ENCODE results near the gene RANBP10.
"Not testable (repeated sequence)": the region's sequence is repeated elsewhere in the genome, so short reads cannot be mapped to it uniquely, and the experiment has no call there.

Gene RANBP10

DNA sequence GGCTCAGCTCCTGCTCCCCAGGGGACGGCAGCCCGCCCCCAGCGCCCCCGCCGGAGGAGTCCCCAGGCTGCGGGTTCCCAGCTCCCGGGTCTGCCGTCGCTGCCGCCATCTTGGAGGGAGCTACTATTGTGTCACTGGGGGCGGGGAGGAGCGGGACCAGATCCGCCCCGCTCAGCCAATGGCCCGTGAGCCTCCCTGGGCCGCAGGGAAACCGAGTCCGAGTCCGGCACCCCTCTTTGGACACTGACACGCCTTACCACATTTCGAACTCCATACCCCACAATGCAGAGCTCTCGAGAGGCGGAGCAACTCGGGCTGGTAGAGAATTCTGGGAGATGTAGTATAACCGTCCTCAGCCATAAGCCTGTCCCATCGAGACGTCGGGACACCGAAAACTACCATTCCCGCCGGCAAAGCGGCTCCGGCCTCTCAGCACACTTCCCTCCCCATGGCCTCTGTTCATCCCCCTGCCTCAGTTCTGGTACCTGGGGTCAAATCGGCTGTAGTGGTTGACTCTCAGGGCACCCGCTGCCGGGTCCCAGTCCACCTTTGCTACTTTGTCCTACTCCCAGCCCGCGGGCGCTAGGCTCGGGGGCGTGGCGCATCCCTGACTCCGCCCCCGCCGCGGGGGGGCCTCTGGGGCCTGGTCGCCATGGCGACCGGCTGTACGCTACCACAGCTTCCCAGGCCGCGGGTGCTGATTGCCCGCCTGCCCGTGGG is at the start of gene RANBP10, which contains the start of gene TSNAXIP1:
Gene RANBP10, minus strand, starts transcription at position 133 of the 720 bp plus-strand sequence. Its CDS starts 24 bp downstream, at position 109.
Gene TSNAXIP1, plus strand, starts transcription at position 462 of the 720 bp plus-strand sequence. CDS start 261 bp downstream, outside the sequence.
- DNase-seq (ENCODE audit: low read depth): peak; percentile 95

DNA sequence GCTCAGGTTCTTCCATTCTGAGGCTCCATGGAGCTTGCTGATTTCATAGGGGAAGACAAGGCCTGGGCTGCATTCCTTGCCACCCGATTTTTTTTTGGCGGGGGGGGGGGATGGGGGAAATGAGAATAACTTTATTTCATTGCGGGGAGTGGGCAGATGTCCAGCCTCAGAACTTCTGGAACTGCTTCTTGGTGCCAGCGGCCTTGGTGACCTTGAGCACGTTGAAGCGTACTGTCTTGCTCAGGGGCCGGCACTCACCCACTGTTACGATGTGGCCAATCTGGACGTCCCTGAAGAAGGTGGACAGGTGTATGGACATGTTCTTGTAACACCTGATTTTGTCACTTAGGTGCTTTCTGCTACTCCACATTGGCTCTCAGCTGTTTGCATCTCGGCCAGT is 49.4 kb upstream of the RANBP10 start:
- DNase-seq (ENCODE audit: low read depth): no peak

DNA sequence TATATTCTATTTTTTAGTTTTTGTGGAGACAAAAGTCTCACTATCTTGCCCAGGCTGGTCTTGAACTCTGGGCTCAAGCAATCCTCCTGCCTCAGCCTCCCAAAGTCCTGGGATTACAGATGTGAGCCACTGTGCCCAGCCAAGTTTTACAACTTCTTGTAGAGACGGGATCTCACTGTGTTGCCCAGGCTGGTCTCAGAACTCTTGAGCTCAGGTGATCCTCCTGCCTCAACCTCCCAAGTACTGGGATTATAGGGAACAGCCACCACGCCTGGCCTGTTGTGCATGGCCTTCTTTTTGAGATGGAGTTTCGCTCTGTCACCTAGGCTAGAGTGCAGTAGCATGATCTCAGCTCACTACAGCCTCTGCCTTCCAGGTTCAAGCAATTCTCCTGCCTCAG is 47.3 kb upstream of the RANBP10 start:
- DNase-seq (ENCODE audit: low read depth): no peak

DNA sequence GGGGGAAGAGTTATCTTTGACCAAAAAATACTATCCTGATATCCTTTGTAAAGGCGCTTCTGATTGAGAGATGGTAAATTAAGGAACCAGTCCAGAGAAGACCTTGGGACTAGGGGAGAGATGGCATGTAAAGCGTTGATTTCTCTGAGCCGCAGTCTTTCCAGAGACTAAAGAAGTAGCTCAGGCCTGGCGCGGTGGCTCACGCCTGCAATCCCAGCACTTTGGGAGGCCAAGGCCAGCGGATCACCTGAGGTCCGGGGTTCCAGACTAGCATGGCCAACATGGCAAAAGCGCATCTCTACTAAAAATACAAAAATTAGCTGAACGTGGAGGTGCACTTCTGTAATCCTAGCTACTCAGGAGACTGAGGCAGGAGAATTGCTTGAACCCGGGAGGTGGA is 41.8 kb upstream of the RANBP10 start:
- DNase-seq (ENCODE audit: low read depth): no peak

DNA sequence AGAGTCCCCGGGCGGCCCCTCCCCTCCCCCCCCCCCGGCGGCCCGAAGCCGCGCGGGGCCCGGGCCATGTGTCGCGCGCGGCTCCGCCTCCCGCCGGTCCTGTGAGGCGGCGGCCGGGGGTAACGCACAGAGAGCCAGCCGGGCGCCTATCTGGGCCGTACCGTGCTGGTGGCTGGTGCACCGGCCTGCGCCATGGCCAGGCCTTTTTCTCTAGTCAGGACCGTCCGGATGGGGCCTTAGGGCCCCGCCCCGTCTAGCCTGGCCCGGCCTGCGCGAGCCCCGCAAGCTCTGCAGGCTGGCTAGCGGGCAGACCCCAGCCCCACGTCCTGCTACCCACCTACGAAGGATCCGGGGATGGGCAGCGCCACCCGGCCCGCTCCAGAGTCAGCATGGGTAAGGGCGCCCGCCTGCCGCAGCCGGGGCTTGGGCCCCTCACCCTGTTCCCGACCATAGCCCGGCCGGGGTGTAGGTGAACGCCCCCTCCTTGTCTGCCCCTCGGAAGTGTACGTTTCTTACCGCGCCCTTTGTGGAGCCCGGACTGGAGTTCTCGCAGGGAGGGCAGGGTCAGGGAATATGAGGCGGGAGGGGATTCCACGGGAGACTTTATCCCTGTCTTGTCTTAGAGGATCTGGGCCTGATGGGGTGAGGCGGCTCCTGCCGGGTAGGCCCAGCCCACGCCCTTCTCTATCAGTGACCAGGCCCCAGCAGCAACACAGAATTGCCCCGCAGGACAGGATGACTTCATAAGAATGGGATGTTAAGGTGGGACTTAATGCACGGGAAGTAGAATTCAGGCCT is 40.9 kb upstream of the RANBP10 start, which contains the start of gene CENPT:
Gene CENPT, minus strand, starts transcription at position 630 of the 798 bp plus-strand sequence. CDS start 13,834 bp downstream, outside the sequence.
- DNase-seq (ENCODE audit: low read depth): no peak

DNA sequence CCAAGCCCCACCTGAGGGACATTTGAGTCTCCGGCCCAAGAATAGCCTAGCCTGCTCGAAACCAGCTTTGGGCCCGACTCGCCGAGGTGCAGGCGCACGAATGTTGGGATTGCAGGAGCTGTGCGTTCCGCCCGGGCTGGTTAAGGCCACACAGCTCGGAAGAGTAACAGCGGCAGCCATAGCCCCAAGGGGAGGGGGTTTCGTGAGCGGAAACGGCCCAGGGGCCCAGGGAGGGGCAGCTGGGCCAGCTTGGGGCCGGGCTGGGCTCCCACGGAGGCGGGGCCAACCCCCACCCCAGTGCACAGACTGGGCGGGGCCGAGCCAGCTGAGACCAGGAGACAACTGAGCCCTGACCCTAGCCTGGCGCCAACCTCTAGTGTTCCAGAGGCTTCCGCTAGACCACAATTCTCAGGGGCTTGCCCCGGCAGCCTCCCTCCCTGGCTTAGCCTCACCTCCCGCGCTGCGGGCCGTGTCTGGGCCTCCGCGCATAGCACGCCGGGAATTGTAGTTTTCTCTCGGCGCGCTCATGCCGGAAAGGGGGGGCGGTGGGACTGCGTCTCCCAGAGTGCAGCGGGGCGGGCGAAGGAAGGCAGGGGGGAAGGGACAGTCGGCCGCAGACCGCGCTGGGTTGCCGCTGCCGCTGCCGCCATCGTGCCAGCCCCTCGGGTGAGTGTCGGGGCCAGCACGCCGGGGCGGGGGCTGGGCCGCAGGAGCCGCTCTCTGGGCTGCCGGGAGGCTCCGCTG is 40.1 kb upstream of the RANBP10 start, which contains the start of gene NUTF2:
Gene NUTF2, plus strand, starts transcription at position 614 of the 744 bp plus-strand sequence. CDS start 18,198 bp downstream, outside the sequence.
- DNase-seq (ENCODE audit: low read depth): peak; percentile 91

DNA sequence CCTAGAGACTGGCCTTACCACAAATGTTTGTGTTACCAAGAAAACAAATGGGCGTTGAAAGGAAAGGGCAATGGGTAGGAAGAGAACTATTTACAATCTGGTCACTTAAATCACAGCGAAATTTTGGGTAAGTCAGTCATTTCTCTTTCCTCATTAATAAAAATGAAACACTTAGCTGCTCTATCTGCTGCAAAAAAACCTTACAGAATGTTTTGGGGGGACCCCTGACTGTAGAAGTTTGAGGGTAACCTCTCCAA is 39.6 kb upstream of the RANBP10 start:
- no peak for DNase-seq (ENCODE audit: low read depth)

DNA sequence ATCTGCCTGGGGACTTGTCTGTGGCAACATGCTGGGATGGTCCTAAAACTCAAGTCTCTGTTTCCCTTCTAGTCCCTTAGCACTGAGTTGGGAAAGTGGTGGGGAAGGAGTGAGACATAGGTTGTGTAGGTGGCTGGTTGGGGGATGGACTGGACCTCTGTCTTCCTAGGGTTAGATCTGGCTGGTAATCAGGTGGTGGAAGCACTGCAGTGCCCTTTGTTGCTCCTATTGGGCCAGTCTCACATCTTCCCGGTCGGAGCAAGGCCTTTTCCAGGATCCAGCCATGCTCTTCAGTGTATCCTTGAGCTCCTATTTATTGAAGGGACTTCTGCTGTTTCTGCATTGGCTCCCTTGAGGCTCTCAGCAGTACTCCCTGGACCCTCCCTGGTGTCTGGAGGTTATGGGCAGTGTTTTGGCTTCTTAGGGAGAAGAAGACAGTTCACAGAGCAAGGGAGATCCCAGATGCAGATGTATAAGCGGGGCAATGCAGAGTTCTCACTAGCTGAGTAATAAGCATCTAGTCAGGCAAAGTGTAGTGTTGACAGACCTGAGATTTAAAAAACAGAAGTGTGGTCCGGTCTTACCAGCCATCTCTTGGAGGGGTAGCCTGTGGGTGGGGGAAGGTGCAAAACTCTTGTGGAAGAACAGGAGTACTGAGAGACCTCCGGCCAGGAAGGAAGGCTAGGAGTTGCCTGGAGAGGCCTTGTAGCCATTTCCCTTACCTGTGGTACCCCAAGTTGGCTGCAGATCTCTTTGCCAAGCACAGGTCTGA is 39.1 kb upstream of the RANBP10 start:
- DNase-seq (ENCODE audit: low read depth): no peak

DNA sequence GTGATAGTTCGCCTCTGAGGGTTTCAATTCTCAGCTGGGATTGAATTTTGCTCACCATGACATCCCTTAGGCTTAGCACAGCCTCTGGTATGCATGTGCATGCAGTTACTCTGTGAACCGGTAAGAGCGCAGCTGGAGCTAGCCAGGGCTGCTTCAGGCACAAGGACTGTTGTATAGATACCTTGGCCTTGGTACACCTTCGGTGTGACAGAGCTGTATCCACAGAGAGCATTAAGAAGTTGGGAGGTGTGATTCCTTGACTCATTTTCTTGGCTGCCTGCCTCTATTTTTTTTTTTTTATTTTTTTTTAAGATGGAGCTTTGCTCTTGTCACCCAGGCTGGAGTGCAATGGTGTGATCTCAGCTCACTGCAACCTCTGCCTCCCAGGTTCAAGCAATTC is 38.1 kb upstream of the RANBP10 start:
- DNase-seq (ENCODE audit: low read depth): no peak

DNA sequence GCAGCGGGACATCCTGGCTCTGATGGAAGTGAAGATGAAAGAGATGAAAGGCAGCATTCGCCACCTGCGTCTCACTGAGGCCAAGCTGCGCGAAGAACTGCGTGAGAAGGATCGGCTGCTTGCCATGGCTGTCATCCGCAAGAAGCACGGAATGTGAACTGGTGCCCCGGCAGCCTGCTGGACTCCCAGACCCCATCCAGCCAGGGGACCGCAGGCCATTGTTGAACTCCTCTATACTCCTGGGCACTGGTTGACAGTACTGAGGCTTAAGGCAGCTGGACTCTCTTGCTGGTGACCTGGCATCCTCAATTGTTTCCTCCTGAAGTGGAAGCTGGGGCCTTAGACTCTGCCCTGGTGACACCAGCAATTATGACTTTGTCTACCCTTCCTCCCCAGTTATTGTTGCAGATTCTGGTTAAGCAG is 37.0 kb upstream of the RANBP10 start:
- no peak for DNase-seq (ENCODE audit: low read depth)

DNA sequence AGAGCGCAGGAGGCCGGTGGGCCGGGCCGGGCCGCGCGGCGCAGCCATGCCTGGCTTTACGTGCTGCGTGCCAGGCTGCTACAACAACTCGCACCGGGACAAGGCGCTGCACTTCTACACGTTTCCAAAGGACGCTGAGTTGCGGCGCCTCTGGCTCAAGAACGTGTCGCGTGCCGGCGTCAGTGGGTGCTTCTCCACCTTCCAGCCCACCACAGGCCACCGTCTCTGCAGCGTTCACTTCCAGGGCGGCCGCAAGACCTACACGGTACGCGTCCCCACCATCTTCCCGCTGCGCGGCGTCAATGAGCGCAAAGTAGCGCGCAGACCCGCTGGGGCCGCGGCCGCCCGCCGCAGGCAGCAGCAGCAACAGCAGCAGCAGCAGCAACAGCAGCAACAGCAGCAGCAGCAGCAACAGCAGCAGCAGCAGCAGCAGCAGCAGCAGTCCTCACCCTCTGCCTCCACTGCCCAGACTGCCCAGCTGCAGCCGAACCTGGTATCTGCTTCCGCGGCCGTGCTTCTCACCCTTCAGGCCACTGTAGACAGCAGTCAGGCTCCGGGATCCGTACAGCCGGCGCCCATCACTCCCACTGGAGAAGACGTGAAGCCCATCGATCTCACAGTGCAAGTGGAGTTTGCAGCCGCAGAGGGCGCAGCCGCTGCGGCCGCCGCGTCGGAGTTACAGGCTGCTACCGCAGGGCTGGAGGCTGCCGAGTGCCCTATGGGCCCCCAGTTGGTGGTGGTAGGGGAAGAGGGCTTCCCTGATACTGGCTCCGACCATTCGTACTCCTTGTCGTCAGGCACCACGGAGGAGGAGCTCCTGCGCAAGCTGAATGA is 36.4 kb upstream of the RANBP10 start:
- peak; percentile 48 for DNase-seq (ENCODE audit: low read depth)

DNA sequence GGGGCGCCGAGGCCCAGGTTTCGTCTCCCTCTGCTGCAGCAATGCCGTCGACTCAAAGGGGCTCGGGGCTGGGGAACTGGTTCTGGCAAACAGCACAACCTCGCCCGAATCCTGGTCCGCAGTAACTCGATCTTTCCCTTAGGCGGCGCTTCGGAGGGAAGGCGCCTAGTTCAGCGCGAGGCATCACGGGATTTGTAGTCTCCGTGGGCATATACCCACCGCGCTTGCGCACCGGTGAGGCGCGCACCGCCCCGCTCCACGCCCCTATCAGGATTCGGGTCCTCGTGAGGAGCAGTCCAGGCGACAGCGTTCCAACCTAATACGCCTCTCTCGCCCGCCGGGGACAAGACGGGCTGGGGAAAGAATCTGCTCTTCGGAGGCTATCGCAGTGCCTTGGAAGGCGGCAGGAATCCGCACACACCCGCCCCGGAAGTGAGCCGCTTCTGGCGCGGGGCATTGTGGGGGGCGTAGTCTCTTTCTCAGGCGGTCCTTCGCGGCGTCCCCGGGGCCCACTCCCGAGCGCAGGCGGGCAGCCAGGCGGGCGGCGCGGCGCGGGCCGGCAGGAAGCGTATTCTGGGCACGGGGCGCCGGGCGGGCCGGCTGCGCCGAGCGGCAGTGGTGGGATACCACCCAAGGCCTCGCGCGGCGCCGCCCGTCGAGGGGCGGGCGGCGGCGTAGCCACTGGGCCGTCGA is 35.6 kb upstream of the RANBP10 start, which contains the start of gene THAP11:
Gene THAP11, plus strand, starts transcription at position 505 of the 693 bp plus-strand sequence. CDS start 235 bp downstream, outside the sequence.
- peak; percentile 88 for DNase-seq (ENCODE audit: low read depth)

DNA sequence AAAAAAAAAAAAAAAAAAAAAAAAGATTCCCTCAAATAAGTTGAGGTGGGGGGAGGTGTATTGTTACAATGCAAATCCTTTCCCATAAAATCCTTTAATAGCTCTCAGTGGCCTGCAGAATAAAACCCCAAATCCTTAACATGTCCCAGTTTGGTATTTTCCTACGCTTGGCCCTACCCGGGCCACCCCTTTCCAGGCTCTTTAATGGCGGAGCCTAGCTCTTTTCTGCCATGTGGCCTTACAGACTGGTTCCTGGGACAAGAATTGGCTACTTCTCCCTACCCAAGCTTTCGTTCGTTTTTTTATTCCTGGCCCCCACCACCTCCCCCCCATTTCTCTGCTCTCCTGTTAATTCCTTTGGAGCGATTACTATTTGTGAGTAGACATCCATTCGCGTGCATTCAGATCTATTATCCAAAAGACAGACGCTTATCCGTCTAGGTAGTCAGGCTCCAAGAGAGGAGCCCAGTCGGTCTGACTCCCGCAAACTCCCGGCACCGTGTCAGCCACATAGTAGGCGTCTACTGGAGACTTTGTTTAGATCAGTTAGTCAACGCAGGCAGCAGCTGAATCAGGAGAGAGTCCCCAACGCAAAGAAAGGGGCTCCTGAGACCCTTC is 34.9 kb upstream of the RANBP10 start:
- DNase-seq (ENCODE audit: low read depth): no peak

DNA sequence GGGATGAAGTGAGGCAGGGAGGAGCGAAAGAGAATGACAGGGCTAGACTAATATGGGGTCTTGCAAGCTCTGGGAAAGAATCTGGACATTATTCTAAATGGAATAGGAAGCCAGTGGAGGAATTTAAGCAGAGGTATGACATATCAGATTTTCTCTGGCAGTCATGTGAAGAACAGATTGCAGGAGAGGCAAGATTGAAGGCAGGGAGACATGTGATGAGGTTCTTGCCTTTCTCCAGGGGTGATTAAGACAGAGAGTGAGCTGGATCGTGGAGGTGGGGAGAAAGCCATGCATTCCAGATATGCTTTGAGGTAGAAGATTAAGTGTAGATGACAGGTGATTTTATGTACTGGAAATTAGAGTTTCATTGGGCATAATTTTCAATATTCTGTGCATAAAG is 31.5 kb upstream of the RANBP10 start:
- no peak for DNase-seq (ENCODE audit: low read depth)

DNA sequence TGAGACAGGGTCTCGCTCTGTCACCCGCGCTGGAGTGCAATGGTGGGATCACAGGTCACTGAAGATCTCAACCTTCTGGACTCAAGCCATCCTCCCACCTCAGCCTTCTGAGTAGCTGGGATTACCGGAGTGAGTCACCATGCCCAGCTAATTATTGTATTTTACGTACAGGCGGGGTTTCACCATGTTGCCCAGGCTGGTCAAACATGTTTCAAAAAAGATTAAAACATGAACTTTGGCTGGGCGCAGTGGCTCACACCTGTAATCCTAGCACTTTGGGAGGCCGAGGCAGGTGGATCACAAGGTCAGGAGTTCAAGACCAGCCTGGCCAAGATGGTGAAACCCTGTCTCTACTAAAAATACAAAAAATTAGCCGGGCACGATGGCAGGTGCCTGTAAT is 30.8 kb upstream of the RANBP10 start:
- DNase-seq (ENCODE audit: low read depth): not testable (repeated sequence)

DNA sequence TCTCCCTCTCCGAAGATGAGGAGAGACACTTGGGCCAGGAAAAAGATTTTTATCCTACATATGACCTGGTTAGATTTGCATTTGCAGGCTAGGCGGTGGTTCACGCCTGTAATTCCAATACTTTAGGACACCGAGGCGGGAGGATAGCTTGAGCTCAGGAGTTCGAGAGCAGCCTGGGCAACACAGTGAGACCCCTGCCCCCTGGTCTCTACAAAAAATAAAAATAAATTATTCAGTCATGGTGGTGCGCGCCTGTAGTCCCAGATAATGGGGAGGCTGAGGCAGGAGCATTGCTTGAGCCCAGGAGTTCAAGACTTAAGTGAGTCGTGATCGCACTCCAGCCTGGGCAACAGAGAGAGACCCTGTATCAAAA is 27.9 kb upstream of the RANBP10 start:
- no peak for DNase-seq (ENCODE audit: low read depth)

DNA sequence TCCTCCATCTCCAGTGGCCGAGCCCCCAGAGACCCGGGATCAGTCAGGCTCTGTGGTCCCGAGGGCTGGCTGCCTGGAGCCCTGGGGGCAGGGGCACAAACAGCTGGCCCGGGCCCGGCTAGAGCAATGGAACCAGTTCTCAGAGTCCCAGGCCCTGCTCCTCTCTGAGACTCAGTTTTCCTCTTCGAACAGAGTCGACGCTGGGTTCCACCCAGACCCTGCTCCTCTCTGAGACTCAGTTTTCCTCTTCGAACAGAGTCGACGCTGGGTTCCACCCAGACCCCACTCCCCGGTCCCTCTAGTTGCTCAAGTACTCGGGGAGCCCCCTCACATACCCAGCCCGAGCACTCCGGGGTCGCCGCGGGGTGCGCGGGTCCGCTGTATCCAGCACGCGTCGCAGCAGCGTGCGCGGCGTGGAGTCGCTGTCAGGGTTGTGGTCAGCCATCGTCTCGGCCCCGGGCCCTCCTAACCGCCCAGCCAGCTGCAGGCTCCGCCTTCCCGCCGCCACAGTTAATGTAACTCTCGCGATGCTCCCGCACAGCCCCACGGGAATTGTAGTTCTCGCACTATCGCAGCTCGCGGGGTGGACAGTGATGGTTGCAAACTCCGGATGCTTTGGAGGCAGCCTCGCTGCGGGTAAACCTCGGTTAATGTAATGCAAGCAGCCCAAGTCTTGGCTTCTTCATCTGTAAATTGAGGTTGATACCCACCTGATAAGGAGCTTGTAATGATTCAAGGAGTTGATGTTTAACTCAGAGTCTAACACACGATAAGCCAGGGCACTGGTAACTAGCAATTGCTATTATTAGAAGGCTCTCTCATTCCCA is 27.3 kb upstream of the RANBP10 start:
- DNase-seq (ENCODE audit: low read depth): peak; percentile 85

DNA sequence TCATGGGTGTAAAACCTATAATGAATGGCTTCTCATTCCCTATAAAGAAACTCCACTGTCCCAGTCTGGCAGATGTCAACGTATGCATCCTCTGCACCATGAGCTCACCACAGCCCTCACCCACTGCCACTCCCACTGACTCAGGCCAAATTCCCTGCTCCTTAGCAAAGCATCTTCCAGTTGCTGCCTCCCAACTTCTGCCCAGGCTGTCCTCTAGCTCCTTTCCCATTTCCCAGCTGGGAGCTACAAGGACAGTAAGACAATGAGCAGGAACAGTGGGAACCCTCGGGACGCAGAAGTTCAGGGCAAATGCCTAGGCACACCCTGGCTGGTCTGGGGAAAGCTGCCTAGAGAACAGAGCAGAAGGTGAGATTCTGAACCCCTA is 26.7 kb upstream of the RANBP10 start:
- no peak for DNase-seq (ENCODE audit: low read depth)

DNA sequence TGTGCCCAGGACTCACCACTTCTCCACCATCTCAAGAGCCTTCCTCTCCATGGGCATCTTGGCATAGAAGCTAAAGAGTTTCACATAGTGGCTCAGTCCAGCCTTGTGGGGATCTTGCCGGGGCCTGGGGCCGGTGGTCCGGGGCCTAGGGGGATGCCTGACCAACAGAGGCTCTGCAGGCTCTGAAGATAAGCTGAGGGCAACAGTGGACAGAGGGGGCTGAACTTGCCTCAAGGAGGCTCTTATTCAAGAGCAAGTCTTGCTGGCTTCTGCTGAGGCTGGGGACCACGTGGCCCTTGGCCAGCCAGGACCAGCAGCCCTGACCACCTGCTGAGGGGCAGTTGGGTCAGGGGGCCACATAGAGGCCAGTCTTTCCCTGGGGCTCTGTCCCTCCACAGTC is 22.3 kb upstream of the RANBP10 start:
- no peak for DNase-seq (ENCODE audit: low read depth)
